ENCODE measurements around the gene APOL2.

DNA sequence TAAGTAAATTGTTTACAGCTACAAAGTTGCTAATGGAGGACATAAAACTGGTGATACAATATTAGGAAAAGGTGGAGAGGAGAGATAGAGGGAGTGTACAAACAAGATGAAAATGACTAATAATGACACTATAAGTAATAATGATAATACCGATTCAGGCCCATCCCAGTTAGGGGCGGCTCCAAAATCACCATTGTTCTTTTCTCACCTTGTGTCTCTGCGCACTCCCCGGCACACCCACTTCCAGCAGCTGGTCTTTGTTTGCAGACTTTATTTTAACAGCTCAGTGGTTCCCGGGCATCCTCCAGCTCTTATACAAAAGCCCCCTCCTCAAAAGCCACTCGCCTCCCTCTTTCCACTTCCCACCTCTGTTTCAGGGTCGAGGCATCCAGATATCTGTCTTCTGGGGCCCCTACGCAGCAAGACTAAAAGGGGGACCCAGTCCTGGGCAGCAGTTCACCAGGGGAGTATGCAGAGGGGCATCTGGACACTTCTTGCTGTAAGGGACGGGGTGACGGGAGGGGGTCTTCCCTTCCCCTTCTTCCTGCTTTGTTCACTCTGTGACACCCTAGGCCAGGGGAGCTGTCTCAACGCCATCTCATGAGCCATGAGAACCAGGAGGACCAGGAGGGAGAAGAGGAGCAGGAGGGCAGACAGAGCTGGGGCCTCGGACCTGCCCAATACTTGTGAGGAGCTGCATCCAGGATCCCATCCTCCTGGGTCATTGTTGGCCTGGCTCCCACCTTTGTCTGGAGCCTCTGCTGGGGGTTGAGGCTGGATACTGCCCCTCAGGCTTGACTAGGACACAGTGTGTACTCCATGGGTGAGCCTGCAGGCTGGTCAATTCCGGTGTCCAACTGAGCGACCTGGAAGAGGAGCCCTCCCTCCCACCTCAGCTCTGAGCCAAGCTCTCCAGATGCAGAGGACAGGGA lies 2.7 kb downstream of the APOL2 start:
- TF ChIP-seq, protein P1, sequence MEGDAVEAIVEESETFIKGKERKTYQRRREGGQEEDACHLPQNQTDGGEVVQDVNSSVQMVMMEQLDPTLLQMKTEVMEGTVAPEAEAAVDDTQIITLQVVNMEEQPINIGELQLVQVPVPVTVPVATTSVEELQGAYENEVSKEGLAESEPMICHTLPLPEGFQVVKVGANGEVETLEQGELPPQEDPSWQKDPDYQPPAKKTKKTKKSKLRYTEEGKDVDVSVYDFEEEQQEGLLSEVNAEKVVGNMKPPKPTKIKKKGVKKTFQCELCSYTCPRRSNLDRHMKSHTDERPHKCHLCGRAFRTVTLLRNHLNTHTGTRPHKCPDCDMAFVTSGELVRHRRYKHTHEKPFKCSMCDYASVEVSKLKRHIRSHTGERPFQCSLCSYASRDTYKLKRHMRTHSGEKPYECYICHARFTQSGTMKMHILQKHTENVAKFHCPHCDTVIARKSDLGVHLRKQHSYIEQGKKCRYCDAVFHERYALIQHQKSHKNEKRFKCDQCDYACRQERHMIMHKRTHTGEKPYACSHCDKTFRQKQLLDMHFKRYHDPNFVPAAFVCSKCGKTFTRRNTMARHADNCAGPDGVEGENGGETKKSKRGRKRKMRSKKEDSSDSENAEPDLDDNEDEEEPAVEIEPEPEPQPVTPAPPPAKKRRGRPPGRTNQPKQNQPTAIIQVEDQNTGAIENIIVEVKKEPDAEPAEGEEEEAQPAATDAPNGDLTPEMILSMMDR (optimal IDR thresholded peaks at IDR 0.05 in 1 of 3, IDR thresholded peaks at IDR 0.05 in 1 of 3, conservative IDR thresholded peaks at IDR 0.05 in 1 of 3; ENCODE audit: extremely low read depth in 1 of 3, insufficient read depth in 2 of 3, low read length in 3 of 3): no peak
- no peak for TF ChIP-seq EZH2 (IDR thresholded peaks at IDR 0.05; ENCODE audit: low read length)

All from keratinocyte (primary cell).